CD4-positive, alpha-beta T cell treated with Interleukin-6 at 100 ng/mL for 8 hours (primary cell): ENCODE results near the gene F11.
"Not testable (repeated sequence)": the region's sequence is repeated elsewhere in the genome, so short reads cannot be mapped to it uniquely, and the experiment has no call there.

ENCODE experiments used
- DNase-seq: peaks from one replicate; pipeline ENCODE4 v3.0.0-alpha.2; 2020; ENCODE audit warnings: mixed read lengths, low spot score

The F11 gene

DNA sequence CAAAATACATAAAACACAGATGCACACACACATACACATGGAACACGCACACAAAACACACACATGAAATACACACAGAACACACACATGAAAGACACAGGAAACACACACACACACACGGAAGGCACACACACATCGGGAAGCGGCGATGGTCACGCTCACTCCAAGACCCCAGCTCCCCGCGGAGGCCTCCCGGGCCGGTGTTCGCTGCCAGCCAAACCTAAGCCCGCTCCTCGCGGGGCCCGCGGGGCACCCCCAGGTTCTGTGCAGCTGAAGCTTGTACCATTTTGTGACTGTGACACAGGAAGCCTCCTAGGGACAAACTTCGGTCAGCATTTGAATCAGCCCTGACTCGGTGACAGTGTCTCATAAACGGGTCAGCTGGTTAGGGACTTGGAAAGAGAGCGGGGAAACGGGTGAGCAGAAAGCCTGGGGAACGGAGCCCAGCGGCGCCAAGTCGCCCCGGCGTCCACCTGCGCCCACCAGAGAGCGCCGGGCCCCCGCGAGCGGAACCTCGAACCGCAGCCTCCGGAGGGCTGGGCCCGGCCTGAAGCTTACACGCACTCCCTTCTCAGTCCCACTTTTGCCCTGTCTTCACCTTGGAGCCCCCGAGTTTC lies 32.1 kb downstream of the F11 start:
- DNase-seq = no peak

DNA sequence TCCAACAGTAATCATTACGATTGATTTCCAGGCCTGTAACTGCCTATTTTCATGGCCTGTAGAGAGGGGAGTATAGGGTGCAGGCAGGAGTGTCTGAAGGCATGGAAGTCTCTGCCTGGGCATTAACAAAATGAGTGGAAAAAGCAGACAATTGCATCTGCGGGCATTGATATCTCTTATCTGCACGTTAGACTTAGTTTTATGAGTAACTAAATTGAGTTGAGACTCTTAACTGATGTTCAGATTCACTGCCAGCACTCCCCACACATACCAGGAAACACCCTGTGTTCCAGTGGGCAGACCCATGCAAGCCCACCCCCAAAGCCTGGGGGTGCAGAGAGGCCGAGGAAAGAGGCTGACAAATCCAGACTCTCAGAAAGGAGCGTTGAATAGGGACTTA lies 33.3 kb downstream of the F11 start:
- DNase-seq = no peak

DNA sequence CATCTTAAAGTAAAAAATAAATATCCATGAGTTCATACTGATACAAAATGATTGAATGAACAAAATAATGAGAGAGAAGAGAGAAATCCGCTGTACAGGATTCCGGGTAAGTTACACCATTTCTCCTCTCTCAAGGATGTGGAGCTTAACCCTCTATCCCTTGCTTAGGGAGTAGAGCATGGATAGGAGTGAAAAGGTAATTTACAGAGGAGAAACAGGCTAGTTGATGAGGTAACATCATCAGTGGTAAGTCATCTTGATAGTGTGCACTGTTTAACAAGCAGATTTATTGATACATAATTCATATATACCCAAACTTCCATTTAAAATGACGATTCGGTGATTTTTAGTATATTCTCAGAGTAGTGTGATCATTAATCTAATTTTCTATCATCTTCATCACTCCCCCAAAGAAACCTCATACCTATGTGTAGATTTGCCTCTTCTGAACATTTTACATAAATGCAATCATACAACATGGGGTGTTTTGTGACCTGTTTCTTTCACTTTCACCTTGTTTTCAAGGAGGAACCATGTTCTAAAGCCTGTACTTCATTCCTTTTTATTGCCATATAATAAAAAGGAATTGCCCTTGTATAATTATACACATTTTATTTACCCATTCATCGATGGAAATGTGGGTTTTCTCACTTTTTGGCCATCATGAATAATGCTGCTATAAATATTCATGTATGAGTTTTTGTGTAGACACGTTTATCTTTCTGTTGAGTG lies 34.8 kb downstream of the F11 start:
- DNase-seq = no peak

DNA sequence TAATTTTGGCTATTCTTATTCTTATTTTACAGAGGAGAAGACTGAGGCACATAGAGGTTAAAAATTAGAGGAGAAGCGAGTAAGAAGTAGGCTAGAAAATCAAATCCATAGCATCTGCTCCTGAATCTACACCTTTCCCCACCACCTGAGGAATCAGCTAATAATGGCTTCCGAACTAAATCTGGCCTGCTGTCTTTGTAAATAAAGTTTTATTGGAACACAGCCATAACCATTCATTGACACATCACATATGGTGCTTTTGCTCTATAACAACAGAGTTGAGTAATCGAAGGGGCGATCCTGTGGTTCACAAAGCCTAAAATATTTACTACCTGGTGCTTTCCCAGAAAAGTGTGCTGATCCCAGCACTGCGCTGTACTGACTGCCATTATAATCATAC lies 38.2 kb downstream of the F11 start:
- DNase-seq = no peak

DNA sequence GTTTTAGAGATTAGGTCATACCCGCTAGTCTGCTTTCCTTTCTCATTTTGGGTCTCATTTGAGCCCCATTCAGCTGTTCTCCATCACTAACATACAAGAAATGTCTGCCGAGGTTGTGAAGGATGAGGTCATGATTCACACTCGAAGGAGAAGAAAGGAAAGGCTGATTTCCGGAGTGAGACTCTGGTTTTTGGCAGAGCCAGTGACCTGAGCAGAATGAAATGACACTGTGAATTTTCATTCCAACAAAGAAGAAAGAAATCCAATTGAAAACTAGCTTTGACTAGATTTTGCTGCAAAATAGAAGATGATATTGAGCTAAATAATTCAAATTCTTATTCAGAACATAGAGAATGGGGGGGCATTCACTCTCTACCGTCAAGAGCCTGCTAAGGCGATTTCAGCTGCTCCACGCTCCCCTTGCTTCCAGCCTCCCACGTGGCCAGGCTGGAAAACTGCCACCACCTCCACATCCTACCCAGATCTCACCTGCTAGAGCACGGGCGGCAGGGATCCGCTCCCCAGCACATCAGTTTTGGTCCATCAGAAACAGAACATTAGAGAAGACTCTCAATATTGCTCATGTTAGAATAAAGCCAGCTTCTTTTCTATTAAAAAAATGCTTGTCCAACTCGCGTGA lies 39.0 kb downstream of the F11 start:
- DNase-seq = no peak

DNA sequence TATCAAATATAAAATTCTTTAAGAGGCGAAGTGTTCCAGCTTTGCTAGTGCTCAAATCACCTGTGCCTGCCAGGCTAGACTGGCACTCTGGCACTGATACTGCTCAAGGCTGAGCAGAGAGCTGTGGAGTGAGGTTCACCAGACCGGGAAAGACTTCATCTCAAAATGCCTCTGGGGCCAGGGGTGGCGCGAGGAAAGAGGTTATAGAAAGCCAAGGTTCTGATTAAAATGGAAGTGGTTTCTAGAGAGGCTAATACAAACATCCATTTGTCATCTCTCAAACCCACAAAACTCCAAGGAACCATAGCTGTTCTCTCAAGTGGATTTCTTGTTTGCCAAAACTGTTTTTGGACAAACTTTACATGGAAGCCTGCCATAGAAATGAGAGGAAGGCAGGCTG lies 41.5 kb downstream of the F11 start:
- no peak for DNase-seq

DNA sequence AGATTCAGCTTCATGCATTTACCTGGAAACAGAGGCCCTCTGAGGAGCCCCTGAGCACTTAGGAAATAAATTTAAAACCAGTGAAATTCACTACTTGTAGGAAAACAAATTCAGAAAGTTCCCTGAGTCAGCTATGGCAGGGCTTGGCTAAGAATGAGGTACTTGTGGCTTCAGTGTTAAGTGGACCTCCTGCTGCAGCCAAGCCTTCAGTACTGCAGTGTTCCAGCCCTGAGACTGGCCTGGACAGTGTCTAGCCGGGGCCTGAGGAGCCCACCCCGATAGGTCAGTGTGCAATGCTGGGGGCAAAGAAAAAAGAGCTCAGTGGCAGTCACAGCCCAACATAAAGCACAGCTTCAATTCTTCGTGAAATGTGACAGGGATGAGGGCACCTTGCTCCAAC lies 41.9 kb downstream of the F11 start:
- DNase-seq = no peak

DNA sequence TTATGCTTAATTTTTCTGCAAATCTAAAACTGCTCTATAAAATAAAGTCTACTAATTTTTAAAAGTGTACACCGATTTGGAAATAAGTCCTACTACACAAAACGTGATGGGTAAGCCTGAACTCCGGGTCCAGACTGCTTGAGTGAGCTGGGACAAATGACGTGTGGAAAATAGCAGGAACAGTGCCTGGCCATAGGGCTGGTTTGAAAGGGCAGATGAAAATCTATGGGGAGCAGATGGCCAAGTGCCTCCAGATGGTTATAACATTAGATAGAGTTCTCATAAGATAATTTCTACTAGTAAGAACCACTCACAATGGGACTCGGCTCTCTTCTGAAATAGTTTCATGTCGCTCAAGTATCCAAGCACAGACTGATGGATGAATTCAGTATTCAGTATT lies 52.5 kb downstream of the F11 start:
- no peak for DNase-seq

DNA sequence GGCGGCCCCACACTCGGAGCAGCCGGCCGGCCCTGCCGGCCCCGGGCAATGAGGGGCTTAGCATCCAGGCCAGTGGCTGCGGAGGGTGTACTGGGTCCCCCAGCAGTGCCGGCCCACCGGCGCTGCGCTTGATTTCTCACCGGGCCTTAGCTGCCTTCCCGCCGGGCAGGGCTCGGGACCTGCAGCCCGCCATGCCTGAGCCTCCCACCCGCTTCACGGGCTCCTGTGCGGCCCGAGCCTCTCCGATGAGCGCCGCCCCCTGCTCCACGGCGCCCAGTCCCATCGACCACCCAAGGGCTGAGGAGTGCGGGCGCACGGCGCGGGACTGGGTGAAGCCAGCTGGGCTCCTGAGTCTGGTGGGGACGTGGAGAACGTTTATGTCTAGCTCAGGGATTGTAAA lies 58.7 kb downstream of the F11 start:
- not testable (repeated sequence) for DNase-seq

DNA sequence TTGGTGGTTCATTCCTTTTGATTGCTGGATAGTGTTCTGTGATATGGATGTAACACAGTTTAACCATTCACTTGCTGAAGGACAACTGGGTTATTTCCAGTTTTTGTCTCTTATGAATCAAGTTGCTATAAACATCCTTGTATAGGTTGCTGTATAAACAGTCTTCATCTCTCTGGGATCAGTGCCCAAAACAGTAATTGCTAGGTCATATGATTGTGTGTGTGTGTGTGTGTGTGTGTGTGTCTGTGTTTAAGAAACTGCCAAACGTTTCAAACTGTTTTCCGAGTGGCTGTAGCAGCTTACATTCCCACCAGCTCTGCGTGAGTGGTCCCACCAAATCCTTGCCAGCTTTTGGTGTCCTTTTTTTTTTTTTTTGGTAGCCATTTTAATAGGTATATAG lies 60.4 kb downstream of the F11 start:
- DNase-seq = no peak

DNA sequence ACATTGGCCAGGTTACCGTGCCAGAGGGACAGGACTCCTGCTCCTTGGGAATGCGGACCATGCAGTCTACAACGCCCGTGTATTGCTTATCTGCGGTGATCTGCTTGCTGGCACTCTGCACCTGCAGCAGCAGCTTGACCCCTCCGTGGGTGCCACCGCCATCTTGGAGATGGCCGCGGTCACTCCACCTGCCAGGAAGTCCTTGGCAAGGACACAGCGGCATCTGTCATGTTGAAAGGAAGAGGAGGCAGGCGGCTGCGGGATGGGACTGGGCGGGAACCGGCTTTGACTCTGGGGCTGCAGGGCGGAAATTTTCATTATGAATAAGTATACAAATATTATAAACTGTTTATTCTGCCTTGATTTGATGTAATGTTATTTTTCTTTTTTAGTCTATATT lies 63.4 kb downstream of the F11 start:
- DNase-seq = no peak

DNA sequence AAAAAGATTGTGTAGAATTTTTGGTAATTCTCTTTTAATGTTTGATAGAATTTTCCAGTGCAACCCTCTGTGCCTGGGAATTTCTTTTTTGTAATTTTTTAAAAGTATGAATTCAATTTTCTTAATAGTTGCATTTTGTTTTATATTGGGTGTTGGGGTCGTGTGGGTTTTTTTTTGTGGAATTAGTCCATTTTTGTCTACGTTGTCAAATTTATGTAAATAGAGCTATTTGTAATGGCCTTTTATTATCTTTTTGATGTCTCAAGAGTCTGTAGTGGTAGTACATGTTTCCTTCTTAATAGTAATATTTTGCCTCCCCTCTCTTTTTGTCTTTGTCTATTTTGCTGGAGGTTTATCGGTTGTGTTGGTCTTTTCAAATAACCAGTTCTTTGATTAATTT lies 64.4 kb downstream of the F11 start:
- no peak for DNase-seq

DNA sequence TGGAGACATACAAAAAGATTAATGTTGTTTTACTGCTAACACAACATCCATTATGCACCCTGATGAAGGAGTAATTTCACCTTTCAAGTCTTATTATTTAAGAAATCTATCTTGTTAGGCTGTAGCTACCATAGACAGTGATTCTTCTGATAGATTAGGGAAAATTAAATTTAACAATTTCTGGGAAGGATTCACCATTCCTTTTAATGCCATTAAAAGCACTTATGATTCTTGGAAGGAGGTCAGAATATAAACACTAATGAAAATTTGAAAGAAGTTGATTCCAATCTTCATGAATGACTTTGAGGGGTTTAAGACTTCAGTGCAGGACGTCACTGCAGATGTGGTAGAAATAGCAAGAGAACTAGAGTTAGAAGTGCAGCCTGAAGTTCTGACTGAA lies 69.8 kb downstream of the F11 start:
- DNase-seq = no peak
